H1 (cell line): Measurements from ENCODE around the gene RPTOR. TPM values are rescaled to one million over a fixed set of nuclear protein-coding genes. Genes with fewer than 3 reads are reported as not detected.

ENCODE experiments used
- CTCF ChIA-PET: fragments of 300-600 bp; sonication (Branson Sonifier 250); formaldehyde crosslinking; loops from one replicate; lab custom pipeline; 2021; ENCODE audit not compliant: partially characterized antibody; lab: Charles Lee
- POLR2A ChIA-PET: fragments of 300-600 bp; sonication (Branson Sonifier 250); formaldehyde crosslinking; loops from one replicate; lab custom pipeline; 2021; ENCODE audit warnings: inconsistent platforms; ENCODE audit not compliant: partially characterized antibody; lab: Charles Lee
- DNase-seq, 2 experiments: peaks; one replicate each; pipeline versions ENCODE4 v3.0.0 to v3.0.0-alpha.2; 2010 to 2022; ENCODE audit warnings: low spot score in 2 of 2, low read depth in 1 of 2, mixed read lengths in 1 of 2
- FAIRE-seq: peaks from 2 replicates; lab custom pipeline; 2011; peaks lifted over from hg19 to GRCh38; lab: Jason Lieb, UNC
- H2AFZ ChIP-seq: 2 replicates; pipeline ENCODE4 v1.8.1; 2012; ENCODE audit warnings: low read length, inconsistent platforms
- H2AK5ac ChIP-seq: 2 replicates; pipeline ENCODE4 v1.6.1; 2013; ENCODE audit warnings: low read depth, low read length
- H2BK120ac ChIP-seq: replicated peaks from 2 replicates; pipeline ENCODE3; 2013; ENCODE audit warnings: low read depth, low read length, inconsistent platforms
- H2BK12ac ChIP-seq: 2 replicates; pipeline ENCODE4 v1.6.1; 2013; ENCODE audit warnings: low read depth, low read length
- H2BK15ac ChIP-seq: 2 replicates; pipeline ENCODE4 v1.6.1; 2013; ENCODE audit warnings: low read length
- H2BK20ac ChIP-seq: 2 replicates; pipeline ENCODE4 v1.6.1; 2013; ENCODE audit warnings: low read length
- H2BK5ac ChIP-seq: 2 replicates; pipeline ENCODE4 v1.6.1; 2013; ENCODE audit warnings: low read depth, low read length
- H3K14ac ChIP-seq: 2 replicates; pipeline ENCODE4 v1.6.1; 2013; ENCODE audit warnings: inconsistent platforms; ENCODE audit not compliant: insufficient read length
- H3K18ac ChIP-seq: 2 replicates; pipeline ENCODE4 v1.6.1; 2013; ENCODE audit warnings: low read length; ENCODE audit errors: extremely low read depth
- H3K23ac ChIP-seq: 2 replicates; pipeline ENCODE4 v1.6.1; 2013; ENCODE audit warnings: inconsistent platforms; ENCODE audit not compliant: insufficient read length
- H3K23me2 ChIP-seq: 2 replicates; pipeline ENCODE4 v1.6.1; 2013; ENCODE audit warnings: low read depth, low read length
- H3K27ac ChIP-seq: 2 replicates; pipeline ENCODE4 v1.6.1; 2011; ENCODE audit warnings: low read depth, low read length, inconsistent platforms
- H3K27me3 ChIP-seq, 4 experiments: replicated peaks in 1 of 4; 1 replicate in 1 of 4; 2 replicates in 3 of 4; pipeline versions ENCODE4 v1.6.1 to v1.8.1; 2011 to 2013; ENCODE audit warnings: low read length in 3 of 4, mild to moderate bottlenecking in 3 of 4, inconsistent platforms in 2 of 4, mixed read lengths in 2 of 4, moderate library complexity in 1 of 4; ENCODE audit not compliant: control insufficient read depth in 3 of 4, insufficient read depth in 3 of 4; ENCODE audit errors: extremely low read depth in 1 of 4
- H3K36me3 ChIP-seq, 4 experiments: 2 replicates each; pipeline versions ENCODE4 v1.6.1 to v1.8.1; 2011 to 2013; ENCODE audit warnings: mild to moderate bottlenecking in 4 of 4, low read length in 3 of 4, moderate library complexity in 2 of 4, control low read depth in 1 of 4, inconsistent platforms in 1 of 4; ENCODE audit not compliant: insufficient read depth in 4 of 4, control insufficient read depth in 2 of 4
- H3K4ac ChIP-seq: replicated peaks from 2 replicates; pipeline ENCODE3; 2013; ENCODE audit warnings: low read length, low read depth, mixed read lengths, inconsistent platforms; ENCODE audit not compliant: insufficient read length
- H3K4me1 ChIP-seq, 4 experiments: replicated peaks in 1 of 4; 1 replicate in 1 of 4; 2 replicates in 3 of 4; pipeline versions ENCODE4 v1.6.1 to v1.8.1; 2011 to 2013; ENCODE audit warnings: low read length in 3 of 4, inconsistent platforms in 2 of 4, mixed read lengths in 1 of 4; ENCODE audit not compliant: insufficient read depth in 4 of 4, control insufficient read depth in 3 of 4
- H3K4me2 ChIP-seq, 2 experiments: 2 replicates each; pipeline versions ENCODE4 v1.6.1 to v1.8.1; 2011 to 2013; ENCODE audit warnings: low read depth in 2 of 2, low read length in 2 of 2, control low read depth in 1 of 2, inconsistent platforms in 1 of 2, mild to moderate bottlenecking in 1 of 2; ENCODE audit not compliant: insufficient read depth in 1 of 2
- H3K4me3 ChIP-seq, 4 experiments: fragments of 200-600, 300-600 bp in 1 of 4; sonication (generic), shearing (Covaris generic), sonication (Bioruptor Twin) in 1 of 4; 2 replicates each; pipeline versions ENCODE4 v1.5.1 to v1.8.1; 2011 to 2016; ENCODE audit warnings: low read length in 4 of 4, low read depth in 3 of 4, control low read depth in 2 of 4, inconsistent platforms in 2 of 4, mild to moderate bottlenecking in 2 of 4, mixed read lengths in 1 of 4, moderate library complexity in 1 of 4; ENCODE audit not compliant: insufficient read depth in 2 of 4; ENCODE audit errors: extremely low read depth in 1 of 4
- H3K56ac ChIP-seq: replicated peaks from 2 replicates; pipeline ENCODE3; 2013; ENCODE audit warnings: low read depth, mild to moderate bottlenecking, mixed read lengths, low read length, inconsistent platforms; ENCODE audit not compliant: insufficient read length
- H3K79me1 ChIP-seq: 2 replicates; pipeline ENCODE4 v1.6.1; 2013; ENCODE audit warnings: low read depth, low read length, control low read depth
- H3K79me2 ChIP-seq, 2 experiments: 2 replicates each; pipeline versions ENCODE4 v1.6.1 to v1.8.1; 2012 to 2013; ENCODE audit warnings: low read length in 2 of 2, mild to moderate bottlenecking in 2 of 2, inconsistent platforms in 1 of 2; ENCODE audit not compliant: insufficient read depth in 2 of 2, control insufficient read depth in 1 of 2
- H3K9ac ChIP-seq, 4 experiments: replicated peaks in 1 of 4; 1 replicate in 1 of 4; 2 replicates in 3 of 4; pipeline versions ENCODE4 v1.6.1 to v1.8.1; 2011 to 2013; ENCODE audit warnings: low read depth in 3 of 4, low read length in 3 of 4, control low read depth in 2 of 4, mild to moderate bottlenecking in 2 of 4, moderate library complexity in 2 of 4, inconsistent platforms in 1 of 4; ENCODE audit errors: extremely low read depth in 1 of 4
- H3K9me3 ChIP-seq, 2 experiments: 2 replicates each; pipeline versions ENCODE4 v1.6.1 to v1.8.1; 2012 to 2013; ENCODE audit warnings: mild to moderate bottlenecking in 2 of 2, moderate library complexity in 2 of 2, control low read depth in 1 of 2, inconsistent platforms in 1 of 2, low read depth in 1 of 2, low read length in 1 of 2, mixed read lengths in 1 of 2; ENCODE audit not compliant: insufficient read depth in 2 of 2
- H4K20me1 ChIP-seq, 2 experiments: replicated peaks in 1 of 2; 2 replicates each; pipeline versions ENCODE3 to v1.8.1; 2011 to 2013; ENCODE audit warnings: inconsistent platforms in 2 of 2, low read length in 2 of 2, mild to moderate bottlenecking in 1 of 2; ENCODE audit not compliant: insufficient read depth in 2 of 2, control insufficient read depth in 1 of 2
- H4K5ac ChIP-seq: 2 replicates; pipeline ENCODE4 v1.6.1; 2013; ENCODE audit warnings: low read length, low read depth, mixed read lengths, inconsistent platforms; ENCODE audit not compliant: insufficient read length
- H4K8ac ChIP-seq: 2 replicates; pipeline ENCODE4 v1.8.0; 2013; ENCODE audit warnings: mild to moderate bottlenecking, moderate library complexity, low read length, inconsistent platforms; ENCODE audit not compliant: insufficient read depth; ENCODE audit errors: extremely low read depth
- H4K91ac ChIP-seq: replicated peaks from 2 replicates; pipeline ENCODE3; 2013; ENCODE audit warnings: low read length, mixed read lengths, inconsistent platforms; ENCODE audit not compliant: insufficient read length
- RAD21 ChIP-seq, 2 experiments: IDR thresholded peaks in 1 of 2; conservative IDR thresholded peaks in 1 of 2; 2 replicates each; pipeline ENCODE4 v1.6.1; 2011; ENCODE audit warnings: low read depth in 2 of 2, low read length in 2 of 2, improper control_type of control experiment in 1 of 2, inconsistent platforms in 1 of 2, mild to moderate bottlenecking in 1 of 2, moderate library complexity in 1 of 2
- WGBS, 2 experiments: shearing (Covaris generic) in 1 of 2; methylation state at CpG; one replicate each; pipeline versions ENCODE4 v1.1.6 to v1.1.7; 2013 to 2015; ENCODE audit warnings: low lambda C conversion rate in 2 of 2, mixed read lengths in 2 of 2, inconsistent platforms in 1 of 2, low coverage in 1 of 2, missing lambda C conversion rate in 1 of 2; ENCODE audit not compliant: insufficient replicate concordance in 2 of 2, insufficient coverage in 1 of 2, insufficient read length in 1 of 2; ENCODE audit errors: extremely low coverage in 1 of 2, missing lambda C conversion rate in 1 of 2; 5-methylcytosine and 5-hydroxymethylcytosine counted together
- polyA plus RNA-seq, 7 experiments: library from polyadenylated mRNA; depleted of rRNA in 3 of 7; stranded (reverse) in 5 of 7; unstranded in 2 of 7; fragments of >200 nt in 5 of 7; fragments of 200-250 nt in 2 of 7; gene quantifications; 1 replicate in 5 of 7; 2 replicates in 1 of 7; 4 replicates in 1 of 7; pipeline versions ENCODE4 v1.2.1 to v1.2.3, GENCODE V29; 2011 to 2013; ENCODE audit warnings: missing spikeins in 2 of 7, mixed read lengths in 2 of 7
- total RNA-seq: library from RNA; stranded (reverse); fragmentation: NEBNext Ultra II Directional; extraction: Animal tissue kit (Norgen Biotek cat#: 25700); gene quantifications from 2 replicates; pipeline ENCODE4 v1.2.1, GENCODE V29; 2021

RPTOR gene
- total and polyA plus RNA-seq, 2 of the 8 experiments (the other 6 are each of a cell fraction or from before 2014, with no cell fraction given), result 6.9 to 28.7 TPM

- ChIA-PET POLR2A (interaction anchor here (1.7 kb wide), 1 partner anchor 13 kb away, joined by 4 read pairs; no protein-coding TSS in a partner anchor), CTCF (interaction anchor here (0.7 to 1.2 kb wide), 4 partner anchors 10 to 495 kb away, joined by 3 read pairs; no protein-coding TSS in a partner anchor)
- Histone ChIP-seq H4K5ac (no peak overlapping the region), H2BK120ac (no peak overlapping the region), H3K27me3 (peaks cover 0 to 5% (median under 1%) of the 10 kb centered on the region in 4 experiments; a peak in 3 of 7 replicates), H3K9me3 (no peaks in the 10 kb centered on the region), H3K79me2 (no peaks in the 10 kb centered on the region), H3K23ac (no peak overlapping the region), H3K14ac (no peak overlapping the region), H3K27ac (no peak overlapping the region), H2BK12ac (no peak overlapping the region), H4K91ac (no peak overlapping the region), H3K56ac (no peak overlapping the region), H2BK15ac (no peak overlapping the region), H3K4me1 (peaks cover 0 to 5% (median 1%) of the 10 kb centered on the region in 4 experiments; a peak in 5 of 7 replicates), H3K79me1 (no peaks in the 10 kb centered on the region), H4K8ac (no peak overlapping the region; the same call in 1 of the 2 replicates), H2AFZ (no peak overlapping the region), H3K9ac (no peak overlapping the region), H2BK5ac (no peak overlapping the region), H4K20me1 (peaks cover 4 to 7% of the 10 kb centered on the region in 2 experiments), H3K23me2 (no peaks in the 10 kb centered on the region; the same call in 1 of the 2 replicates), H3K4ac (no peak overlapping the region), H3K4me2 (no peak overlapping the region), H2AK5ac (no peak overlapping the region), H3K18ac (no peak overlapping the region), H3K4me3 (no peak overlapping the region), H2BK20ac (no peak overlapping the region), H3K36me3 (no peaks in the 10 kb centered on the region; a peak in 2 of 8 replicates)
- 89% methylated on average over 33 of the region's 33 CpGs; no CpG with 5 or more reads in 1 of the 2 experiments for WGBS, 2 experiments
- no peak for FAIRE-seq
- DNase-seq, result no peak
- TF ChIP-seq RAD21 (IDR thresholded peaks at IDR 0.05 in 1 of 2, conservative IDR thresholded peaks at IDR 0.05 in 1 of 2; ENCODE audit: low read depth in 2 of 2, low read length in 2 of 2), result no peak
Measured at GRCh38 chr17:80922580-80923160, 378.0 kb downstream of the RPTOR start.
